HG03460 (cell line): ENCODE measurements around the gene ARG2.
A peak's percentile ranks its signal among the peaks of the same experiment; 100 is the strongest.
"Not testable (repeated sequence)": the region's sequence is repeated elsewhere in the genome, so short reads cannot be mapped to it uniquely, and the experiment has no call there.

Experiments used
- ATAC-seq: cut with Tn5 transposase; IDR thresholded peaks from one replicate; pipeline ENCODE4 v1.9.1; 2021; ENCODE audit not compliant: unreplicated experiment

The ARG2 gene

DNA sequence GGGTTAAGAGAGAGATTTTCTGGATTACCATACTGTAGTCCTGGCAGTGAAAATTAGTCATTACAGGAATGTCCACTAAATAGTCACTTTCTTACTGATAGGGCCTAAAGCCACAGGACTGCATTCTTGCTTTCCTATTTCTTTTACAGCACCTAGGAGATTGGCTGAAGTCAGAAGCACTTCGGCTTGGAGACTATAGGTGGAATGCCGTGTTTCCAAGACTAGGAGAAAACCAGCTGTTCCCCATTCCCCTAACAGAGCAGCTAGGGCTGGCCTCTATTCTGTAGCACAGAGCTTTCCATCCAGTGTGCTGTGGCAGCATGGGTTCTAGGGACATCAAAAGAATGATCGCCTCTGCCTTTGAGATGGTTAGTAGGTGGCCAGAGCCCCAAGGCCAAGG, 34.7 kb upstream of the ARG2 start:
- no peak for ATAC-seq

DNA sequence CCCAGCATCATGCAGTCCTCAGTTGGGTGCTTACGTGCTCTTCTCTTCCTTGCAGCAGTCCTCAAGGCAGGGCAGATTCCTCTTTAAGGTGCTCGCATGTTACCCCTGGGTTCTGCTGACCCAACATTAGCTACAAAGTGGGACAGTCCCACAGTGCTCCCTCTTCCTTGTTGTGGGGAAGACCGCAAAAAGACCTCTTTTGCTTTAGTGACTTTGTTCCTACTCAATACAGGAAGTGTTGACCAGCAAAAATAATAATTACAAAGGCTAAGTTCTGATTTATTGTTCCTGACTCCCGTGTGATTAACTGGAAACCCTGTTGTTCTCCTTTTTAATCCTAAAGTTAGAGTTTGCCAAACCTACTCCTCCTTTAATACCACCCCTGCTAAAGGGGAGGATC, 33.4 kb upstream of the ARG2 start:
- ATAC-seq = no peak

GRCh38 chr14:67589204-67589770, 30.4 kb upstream of the ARG2 start:
- ATAC-seq = no peak

GRCh38 chr14:67593650-67594049, 26.1 kb upstream of the ARG2 start:
- ATAC-seq = not testable (repeated sequence)

- no peak for ATAC-seq
Measured at GRCh38 chr14:67595392-67595791, 24.3 kb upstream of the ARG2 start.

DNA sequence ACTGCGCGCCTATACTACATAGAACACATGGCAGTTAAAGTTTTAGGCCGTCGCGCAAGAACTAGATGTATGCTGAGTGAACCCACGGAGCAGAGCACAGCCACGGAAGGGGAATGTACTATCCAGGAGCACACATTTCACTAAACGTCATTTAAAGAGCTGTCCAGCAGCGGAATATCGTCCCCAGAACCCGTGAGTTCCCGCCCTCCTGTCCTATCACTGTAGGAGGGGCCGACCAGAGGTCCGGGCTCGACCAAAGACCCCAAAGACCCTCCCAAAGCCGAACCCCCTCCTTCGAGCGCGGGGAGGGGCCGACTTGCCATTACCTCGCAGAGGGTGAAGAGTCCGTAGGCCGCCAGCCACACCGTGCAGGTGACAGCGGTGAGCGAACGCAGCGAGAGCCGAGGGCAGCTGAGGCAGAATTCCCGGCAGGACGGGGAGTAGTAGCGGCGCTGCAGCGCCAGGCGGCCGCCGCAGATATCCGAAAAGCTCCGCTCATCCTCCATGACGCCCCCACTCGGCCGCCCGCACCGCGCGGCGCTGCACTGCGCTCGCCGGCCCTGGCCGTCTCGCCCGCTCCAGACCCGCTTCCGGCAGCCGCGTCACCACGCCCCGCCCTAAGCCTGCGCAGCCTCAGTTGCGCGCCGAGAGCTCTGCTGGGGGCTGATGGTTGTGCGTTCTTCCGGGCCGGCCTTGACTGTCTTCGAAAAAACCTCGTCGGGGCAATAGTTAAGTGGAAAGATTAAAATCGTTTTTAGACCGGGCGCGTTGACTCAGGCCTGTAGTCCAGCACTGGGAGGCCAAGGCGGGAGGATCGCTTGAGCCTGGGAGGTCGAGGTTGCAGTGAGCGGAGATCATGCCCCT, 19.8 kb upstream of the ARG2 start, which contains the start of gene PIGH:
Gene PIGH, minus strand, starts transcription at position 571 of the 864 bp plus-strand sequence. Its CDS starts 65 bp downstream, at position 506.
- peak; percentile 92 for ATAC-seq

- not testable (repeated sequence) for ATAC-seq
Measured at GRCh38 chr14:67600562-67600974, 19.2 kb upstream of the ARG2 start.

DNA sequence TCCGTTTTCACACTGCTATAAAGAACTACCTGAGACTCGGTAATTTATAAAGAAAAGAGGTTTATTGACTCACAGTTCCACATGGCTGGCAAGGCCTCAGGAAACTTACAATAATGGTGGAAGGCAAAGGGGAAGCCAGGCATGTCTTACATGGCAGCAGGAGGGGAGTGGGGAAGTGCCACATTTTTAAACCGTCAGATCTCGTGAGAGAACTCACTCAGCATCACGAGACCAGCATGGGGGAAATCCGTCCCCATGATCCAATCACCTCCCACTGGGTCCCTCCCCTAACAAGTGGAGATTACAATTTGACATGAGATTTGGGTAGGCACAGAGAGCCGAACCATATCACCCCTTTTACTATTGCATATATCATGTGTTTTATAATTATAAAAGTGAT, 17.6 kb upstream of the ARG2 start:
- no peak for ATAC-seq

GRCh38 chr14:67602995-67603545, 16.6 kb upstream of the ARG2 start:
- ATAC-seq = peak; percentile 60

DNA sequence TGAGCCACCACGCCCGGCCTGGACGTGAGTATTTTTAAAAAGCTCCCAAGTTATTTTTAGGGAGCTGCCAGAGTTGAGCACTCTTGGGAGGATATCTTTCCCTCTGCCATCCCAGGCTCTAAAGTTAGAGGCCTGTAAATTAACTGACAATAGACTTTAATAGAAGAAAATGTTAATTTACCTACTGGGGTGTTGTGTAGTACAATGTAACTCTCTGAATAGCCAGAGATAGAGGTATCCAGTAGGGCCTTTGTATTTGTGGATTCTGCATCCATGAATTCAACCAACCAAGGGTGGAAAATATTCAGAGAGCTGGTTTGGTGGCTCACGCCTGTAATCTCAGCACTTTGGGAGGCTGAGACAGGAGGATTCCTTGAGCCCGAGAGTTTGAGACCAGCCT, 12.1 kb upstream of the ARG2 start:
- ATAC-seq = no peak

GRCh38 chr14:67609642-67610310, 9.9 kb upstream of the ARG2 start:
- no peak for ATAC-seq

DNA sequence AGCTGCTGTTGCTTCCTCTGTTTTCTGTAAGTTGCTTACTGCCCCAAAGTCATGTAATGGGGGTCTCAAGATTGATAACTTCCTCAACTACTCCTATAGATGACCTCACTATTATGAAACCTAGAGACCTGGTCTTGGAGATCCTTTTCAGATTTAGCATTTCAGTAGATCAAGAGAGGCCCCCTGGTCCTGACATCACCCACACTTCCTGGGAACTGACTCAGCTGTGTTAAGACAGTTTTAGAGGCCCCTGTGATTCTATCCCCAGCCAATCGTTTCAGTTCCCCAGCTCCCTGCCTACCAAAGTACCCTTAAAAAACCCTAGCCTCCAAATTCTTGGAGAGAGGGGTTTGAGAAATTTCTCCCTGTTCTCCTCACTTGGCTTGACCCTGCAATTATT, 9.2 kb upstream of the ARG2 start:
- no peak for ATAC-seq

DNA sequence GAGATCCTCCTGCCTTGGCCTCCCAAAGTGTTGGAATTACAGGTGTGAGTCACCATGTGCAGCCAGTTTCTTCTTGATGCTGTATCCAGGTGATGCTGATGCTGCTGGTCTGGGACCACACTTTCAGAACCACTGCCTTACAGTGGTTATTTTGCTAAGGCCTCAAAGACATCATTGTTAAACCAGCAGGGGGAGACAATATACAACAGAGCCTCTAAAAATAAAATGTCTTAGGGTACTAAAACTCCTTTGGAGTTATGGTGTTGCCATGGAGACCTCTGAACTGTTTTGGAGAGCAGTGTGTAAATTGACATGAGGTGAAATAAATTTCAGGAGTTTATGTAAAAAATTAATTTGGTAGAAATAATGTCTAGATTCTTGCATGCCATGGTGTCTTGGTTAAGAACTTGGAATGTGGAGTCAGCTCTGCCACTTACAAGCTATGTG, 1.1 kb upstream of the ARG2 start:
- ATAC-seq = no peak

DNA sequence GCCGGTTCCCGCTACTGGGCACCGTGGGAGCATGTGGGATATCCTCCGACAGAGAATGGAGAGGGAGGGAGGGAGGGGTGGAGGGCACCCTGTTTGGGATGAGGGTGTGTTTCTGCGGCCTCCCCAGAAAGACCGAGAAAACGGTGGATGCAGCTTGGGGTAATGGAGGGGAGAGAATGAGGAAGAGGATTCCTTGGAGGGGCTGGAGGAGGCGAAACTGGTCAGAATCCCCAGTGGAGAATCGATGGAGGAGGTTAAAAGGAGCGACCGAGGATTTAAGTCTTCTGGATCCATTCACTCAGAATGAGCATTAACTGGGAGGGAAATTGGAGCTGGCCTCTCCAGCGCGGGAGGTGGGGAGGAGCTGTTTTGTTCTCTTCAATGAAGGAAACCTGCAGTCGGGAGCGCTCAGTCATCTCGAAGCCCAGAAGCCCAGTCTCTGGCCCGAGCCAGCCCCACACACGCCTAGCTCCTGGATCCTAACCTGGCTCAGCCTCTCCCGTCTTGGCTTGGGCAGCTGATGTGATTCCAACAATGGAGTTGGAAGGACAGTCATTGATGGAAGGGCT, 581 bp downstream of the ARG2 start:
- no peak for ATAC-seq

GRCh38 chr14:67622675-67623074, 3.0 kb downstream of the ARG2 start:
- no peak for ATAC-seq

DNA sequence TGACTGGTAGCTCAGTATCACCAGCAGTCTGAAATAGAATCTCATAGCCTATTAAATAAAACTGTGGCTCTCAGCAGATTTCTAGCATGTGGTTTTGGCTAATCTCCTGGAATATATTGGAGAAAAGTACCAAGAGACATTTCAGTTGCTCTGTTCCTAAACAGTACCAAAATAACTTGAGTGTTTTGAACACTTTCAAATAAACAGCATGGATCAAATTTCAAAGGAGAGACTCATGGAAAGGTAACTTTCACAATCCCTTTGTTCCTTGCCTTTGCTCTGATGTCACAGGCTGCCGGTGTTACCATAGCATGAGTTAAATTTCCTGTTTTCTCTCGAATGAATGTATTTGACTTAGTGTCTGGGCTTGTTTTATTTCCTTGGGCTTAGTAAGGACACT, 3.4 kb downstream of the ARG2 start:
- no peak for ATAC-seq

- ATAC-seq = not testable (repeated sequence)
Measured at GRCh38 chr14:67626131-67626530, 6.4 kb downstream of the ARG2 start.

DNA sequence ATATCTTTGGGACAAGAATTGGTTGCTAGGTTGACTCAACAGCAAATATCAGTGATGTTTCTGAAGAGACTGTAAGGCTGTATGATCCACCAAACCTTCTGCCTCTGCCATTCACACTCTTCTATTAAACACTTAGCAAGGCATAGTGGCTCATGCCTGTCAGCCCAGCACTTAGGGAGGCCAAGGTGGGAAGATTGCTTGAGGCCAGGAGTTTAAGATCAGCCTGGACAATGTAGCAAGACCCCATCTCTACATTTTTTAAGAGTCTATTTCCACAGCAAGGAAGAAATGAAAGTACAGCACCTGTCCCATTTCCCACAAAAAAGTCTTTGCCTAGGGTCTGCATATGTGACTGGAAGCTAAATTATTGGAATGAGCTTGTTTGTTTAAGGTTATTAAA, 7.8 kb downstream of the ARG2 start:
- ATAC-seq = no peak

DNA sequence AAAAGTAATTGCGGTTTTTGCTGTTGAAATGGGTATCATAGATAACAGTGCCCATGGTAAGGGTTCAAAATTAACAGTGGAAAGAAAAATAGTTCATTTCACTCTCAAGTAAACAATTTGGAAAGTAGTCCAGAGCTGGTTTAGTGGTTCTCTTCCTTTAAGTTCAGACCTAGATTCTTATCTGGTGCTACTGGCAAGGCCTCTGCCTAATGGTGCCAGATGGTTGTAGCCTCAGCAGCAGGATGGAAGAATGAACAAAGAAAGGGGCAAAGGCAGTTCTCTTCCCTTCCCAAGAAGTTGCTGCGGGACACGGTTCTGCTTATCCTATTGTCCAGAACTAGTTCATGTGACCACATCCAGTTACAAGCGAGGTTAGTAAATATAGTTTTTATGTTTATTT, 10.5 kb downstream of the ARG2 start:
- no peak for ATAC-seq

GRCh38 chr14:67630938-67631337, 11.2 kb downstream of the ARG2 start:
- ATAC-seq = no peak

DNA sequence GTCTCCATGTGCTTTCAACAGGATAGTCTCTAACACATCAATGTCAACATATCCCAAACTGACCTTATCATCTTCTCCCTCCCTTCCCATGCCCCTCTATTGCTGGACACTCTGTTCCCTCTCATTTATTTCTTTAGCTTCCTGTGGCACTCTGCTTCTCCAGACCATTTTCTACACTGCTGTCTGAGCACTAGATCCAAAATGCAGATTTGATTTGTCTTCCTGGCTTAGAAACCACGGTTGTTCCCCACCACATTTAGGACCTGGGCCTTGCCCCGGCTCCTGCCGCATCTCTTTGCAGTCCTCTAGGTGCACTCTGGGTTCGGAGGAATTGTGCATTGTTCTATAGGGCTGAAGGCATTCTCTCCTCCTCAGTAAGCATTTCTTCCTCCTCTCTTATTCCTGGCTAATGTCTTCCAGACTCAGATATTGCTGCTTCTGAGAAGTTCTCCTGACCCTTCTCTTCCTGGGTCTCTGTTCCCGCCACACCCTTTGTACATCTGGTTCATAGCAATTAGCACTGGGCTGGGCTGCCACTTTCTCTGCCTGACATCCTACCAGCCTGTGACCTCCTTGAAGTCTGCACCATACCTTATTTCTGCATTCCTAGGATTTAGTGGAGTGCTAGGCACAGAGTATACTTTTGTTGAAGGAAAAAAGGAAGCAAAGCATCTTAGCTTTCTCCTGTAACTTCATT, 13.9 kb downstream of the ARG2 start:
- no peak for ATAC-seq
